EL (cell line): ENCODE measurements around the gene PLCH2.
"Not testable (repeated sequence)": the region's sequence is repeated elsewhere in the genome, so short reads cannot be mapped to it uniquely, and the experiment has no call there.

Experiments
- DNase-seq: peaks from one replicate; pipeline ENCODE4 v3.0.0-alpha.2; 2016

The PLCH2 gene

GRCh38 chr1:2441746-2442145 is 34.3 kb upstream of the PLCH2 start:
- DNase-seq, result peak; percentile 28

- no peak for DNase-seq
These were observed 33.4 kb upstream of the PLCH2 start for GRCh38 chr1:2442661-2443060.

GRCh38 chr1:2443277-2444137 is 32.6 kb upstream of the PLCH2 start:
- DNase-seq, result peak; percentile 25

- no peak for DNase-seq
These were observed 31.9 kb upstream of the PLCH2 start for GRCh38 chr1:2444138-2444591.

GRCh38 chr1:2445162-2445822 is 30.8 kb upstream of the PLCH2 start:
- DNase-seq, result no peak

- no peak for DNase-seq
These were observed 30.3 kb upstream of the PLCH2 start for GRCh38 chr1:2445823-2446215.

GRCh38 chr1:2446394-2446793 is 29.7 kb upstream of the PLCH2 start:
- DNase-seq, result no peak

GRCh38 chr1:2446861-2447260 is 29.2 kb upstream of the PLCH2 start:
- DNase-seq, result no peak

- no peak for DNase-seq
These were observed 28.6 kb upstream of the PLCH2 start for GRCh38 chr1:2447276-2448097.

GRCh38 chr1:2448098-2448445 is 28.0 kb upstream of the PLCH2 start:
- no peak for DNase-seq

GRCh38 chr1:2449636-2450454 is 26.2 kb upstream of the PLCH2 start:
- no peak for DNase-seq

- DNase-seq, result peak; percentile 96
These were observed 24.3 kb upstream of the PLCH2 start for GRCh38 chr1:2451741-2452140.

- DNase-seq, result peak; percentile 8
These were observed 23.7 kb upstream of the PLCH2 start for GRCh38 chr1:2452201-2452931.

- no peak for DNase-seq
These were observed 23.2 kb upstream of the PLCH2 start for GRCh38 chr1:2452932-2453315.

- no peak for DNase-seq
These were observed 21.9 kb upstream of the PLCH2 start for GRCh38 chr1:2454227-2454626.

GRCh38 chr1:2455757-2456156 is 20.3 kb upstream of the PLCH2 start:
- DNase-seq, result no peak

GRCh38 chr1:2457444-2457843 is 18.6 kb upstream of the PLCH2 start:
- no peak for DNase-seq

- DNase-seq, result no peak
These were observed 17.4 kb upstream of the PLCH2 start for GRCh38 chr1:2458687-2459086.

GRCh38 chr1:2459102-2459753 is 16.9 kb upstream of the PLCH2 start:
- DNase-seq, result not testable (repeated sequence)

GRCh38 chr1:2459757-2460156 is 16.3 kb upstream of the PLCH2 start:
- DNase-seq, result peak; percentile 57

GRCh38 chr1:2460203-2460602 is 15.9 kb upstream of the PLCH2 start:
- no peak for DNase-seq
